Natural killer cell (primary cell): ENCODE measurements around the gene GMPR. TPM values are rescaled to one million over a fixed set of nuclear protein-coding genes. Genes with fewer than 3 reads are reported as not detected.

Experiments used
- ATAC-seq, 3 donors: fragments of 150-1000 bp in 2 of 3; fragments of 200-7000 bp in 1 of 3; cut with Tn5 transposase; 1 replicate in 1 of 3; 2 replicates in 2 of 3; pipeline ENCODE4 v1.10.0; 2021; ENCODE audit warnings: mild to moderate bottlenecking in 2 of 3, moderate library complexity in 2 of 3
- DNase-seq, 2 donors: peaks; one replicate each; pipeline versions ENCODE4 v3.0.0 to v3.0.0-alpha.2; 2013 to 2021; ENCODE audit warnings: mixed read lengths in 1 of 2
- H3K27ac ChIP-seq: one replicate; pipeline ENCODE4 v1.5.1; 2013; ENCODE audit warnings: mild to moderate bottlenecking, low read length
- H3K27me3 ChIP-seq: one replicate; pipeline ENCODE4 v1.6.1; 2013; ENCODE audit warnings: low read length; ENCODE audit not compliant: control insufficient read depth, insufficient read depth
- H3K36me3 ChIP-seq: one replicate; pipeline ENCODE4 v1.6.1; 2013; ENCODE audit warnings: low read length; ENCODE audit not compliant: control insufficient read depth, insufficient read depth
- H3K4me1 ChIP-seq: one replicate; pipeline ENCODE4 v1.6.1; 2013; ENCODE audit warnings: low read length; ENCODE audit not compliant: control insufficient read depth, insufficient read depth
- H3K4me3 ChIP-seq: one replicate; pipeline ENCODE4 v1.5.1; 2013; ENCODE audit warnings: low read length
- H3K9me3 ChIP-seq: one replicate; pipeline ENCODE4 v1.6.1; 2013; ENCODE audit warnings: low read length; ENCODE audit not compliant: control insufficient read depth, insufficient read depth
- H3K27ac Mint-ChIP-seq, 2 donors: one replicate each; pipeline ENCODE4 v1.8.0; 2022; ENCODE audit warnings: mild to moderate bottlenecking in 2 of 2, mixed read lengths in 2 of 2, moderate library complexity in 1 of 2
- H3K27me3 Mint-ChIP-seq, 2 donors: one replicate each; pipeline ENCODE4 v1.8.0; 2022; ENCODE audit warnings: low read depth in 2 of 2, mixed read lengths in 2 of 2
- H3K36me3 Mint-ChIP-seq: one replicate; pipeline ENCODE4 v1.8.0; 2022; ENCODE audit warnings: mixed read lengths
- H3K4me1 Mint-ChIP-seq, 2 donors: one replicate each; pipeline ENCODE4 v1.8.0; 2022; ENCODE audit warnings: mixed read lengths in 2 of 2
- H3K4me3 Mint-ChIP-seq: one replicate; pipeline ENCODE4 v1.8.0; 2022; ENCODE audit warnings: mild to moderate bottlenecking, moderate library complexity, mixed read lengths
- H3K9me3 Mint-ChIP-seq, 2 donors: one replicate each; pipeline ENCODE4 v1.8.0; 2022; ENCODE audit warnings: mixed read lengths in 2 of 2
- CTCF ChIP-seq: fragments of 200-600 bp; IDR thresholded peaks from one replicate; pipeline ENCODE4 v1.8.0; 2022; ENCODE audit warnings: antibody characterized with exemption
- WGBS: methylation state at CpG from one replicate; pipeline ENCODE4 v1.1.7; 2013; ENCODE audit warnings: missing lambda C conversion rate; ENCODE audit not compliant: insufficient coverage; 5-methylcytosine and 5-hydroxymethylcytosine counted together
- intact Hi-C: fragments of 100-400 bp; cut with micrococcal nuclease; formaldehyde crosslinking; loops from one replicate; pipeline ENCODE4 v1.14.2; 2022
- total RNA-seq, 4 donors: library from RNA; stranded (reverse); fragments of 120-200 nt in 1 of 4; gene quantifications; one replicate each; pipeline versions ENCODE4 v1.2.3 to v1.2.4, GENCODE V29; 2013 to 2022

The GMPR gene
- total RNA-seq, 3 donors from 2014 or later (not counting 1 experiment from before 2014, with no cell fraction given), result 0.95 to 3.4 (median 3.2) TPM

GRCh38 chr6:16326971-16327776 lies 88.8 kb downstream of the GMPR start:
- Histone ChIP-seq H3K36me3 (peaks cover 3% of the 10 kb centered on the region), H3K4me3 (no peak overlapping the region), H3K4me1 (peaks cover 39% of the 10 kb centered on the region), H3K27ac (no peak overlapping the region), H3K9me3 (no peaks in the 10 kb centered on the region), H3K27me3 (no peaks in the 10 kb centered on the region)
- WGBS, result 98% methylated on average over 43 of the region's 43 CpGs
- Mint-ChIP-seq H3K27me3 (no peaks in the 10 kb centered on the region), H3K4me1 (peaks cover 24 to 26% of the 10 kb centered on the region in 2 donors), H3K27ac (no peak overlapping the region), H3K4me3 (no peak overlapping the region), H3K36me3 (no peaks in the 10 kb centered on the region), H3K9me3 (no peaks in the 10 kb centered on the region)
- DNase-seq (no peak), ATAC-seq (no peak)
- TF ChIP-seq CTCF, result no peak
- intact Hi-C loops, result no loop called here

GRCh38 chr6:16327777-16328325 lies 89.5 kb downstream of the GMPR start:
- Mint-ChIP-seq H3K27ac (peak overlapping the region in 1 of 2 donors; percentile 46), H3K36me3 (no peaks in the 10 kb centered on the region)
- TF ChIP-seq CTCF, result no peak

GRCh38 chr6:16329233-16329632 lies 90.8 kb downstream of the GMPR start:
- Mint-ChIP-seq H3K36me3 (no peaks in the 10 kb centered on the region), H3K4me3 (no peak overlapping the region), H3K27ac (peak overlapping the region in 1 of 2 donors; percentile 25), H3K27me3 (no peaks in the 10 kb centered on the region), H3K9me3 (no peaks in the 10 kb centered on the region), H3K4me1 (peaks cover 7 to 10% of the 10 kb centered on the region in 2 donors)
- intact Hi-C loops, result no loop called here
- DNase-seq (no peak), ATAC-seq (no peak)
- Histone ChIP-seq H3K4me1 (peaks cover 21% of the 10 kb centered on the region), H3K4me3 (no peak overlapping the region), H3K9me3 (no peaks in the 10 kb centered on the region), H3K36me3 (peaks cover 3% of the 10 kb centered on the region), H3K27me3 (no peaks in the 10 kb centered on the region), H3K27ac (no peak overlapping the region)
- 92% methylated on average over 6 of the region's 6 CpGs for WGBS
- TF ChIP-seq CTCF, result no peak

More at GRCh38 chr6:16327777-16328325, 89.5 kb downstream of the GMPR start:
- Histone ChIP-seq H3K27me3 (no peaks in the 10 kb centered on the region), H3K4me1 (peaks cover 35% of the 10 kb centered on the region), H3K9me3 (no peaks in the 10 kb centered on the region), H3K4me3 (no peak overlapping the region), H3K36me3 (peaks cover 3% of the 10 kb centered on the region), H3K27ac (no peak overlapping the region)
- Mint-ChIP-seq H3K27me3 (no peaks in the 10 kb centered on the region), H3K4me1 (peaks cover 17 to 19% of the 10 kb centered on the region in 2 donors), H3K4me3 (no peak overlapping the region), H3K9me3 (no peaks in the 10 kb centered on the region)
- WGBS, result 97% methylated on average over 34 of the region's 34 CpGs
- intact Hi-C loops, result no loop called here
- ATAC-seq (no peak), DNase-seq (no peak)
